ENCODE data around the gene KCNH1. TPM values are rescaled to one million over a fixed set of nuclear protein-coding genes. Genes with fewer than 3 reads are reported as not detected.

KCNH1 gene
- total and polyA plus RNA-seq, 4 donors: 0.02 to 0.31 TPM; not detected in 2

GRCh38 chr1:210652329-210652954, 481.5 kb downstream of the KCNH1 start:
- Histone ChIP-seq H3K4me3 (no peak overlapping the region), H3K4me1 (ENCODE audit: control insufficient read depth in 5 of 5, insufficient read depth in 5 of 5, low read length in 5 of 5) (peaks cover 0 to 15% (median 0%) of the 10 kb centered on the region in 5 donors), H3K36me3 (ENCODE audit: control insufficient read depth in 4 of 4, insufficient read depth in 4 of 4, low read length in 4 of 4) (no peaks in the 10 kb centered on the region), H3K27ac (ENCODE audit: low read depth in 1 of 2, low read length in 1 of 2) (no peak overlapping the region), H3K27me3 (ENCODE audit: control insufficient read depth in 3 of 3, insufficient read depth in 3 of 3, low read length in 2 of 3) (no peaks in the 10 kb centered on the region), H3K9me3 (ENCODE audit: control insufficient read depth in 4 of 4, insufficient read depth in 3 of 4, low read length in 3 of 4) (peaks cover 0 to 6% (median 2%) of the 10 kb centered on the region in 4 donors), H3K9ac (ENCODE audit: insufficient read depth in 1 of 2, low read length in 2 of 2) (no peak overlapping the region)
- WGBS, 2 donors: 86 to 93% methylated on average over 7 of the region's 7 CpGs
- no peak for DNase-seq
- no peak for ATAC-seq (ENCODE audit: insufficient read depth, low FRiP score)
- TF ChIP-seq CTCF (IDR thresholded peaks at IDR 0.05; ENCODE audit: control extremely low read depth, extremely low read depth): no peak

GRCh38 chr1:210650403-210650802, 483.5 kb downstream of the KCNH1 start:
- H3K36me3 ChIP-seq (ENCODE audit: control insufficient read depth in 4 of 4, insufficient read depth in 4 of 4, low read length in 4 of 4): no peaks in the 10 kb centered on the region
- H3K4me3 ChIP-seq: no peak overlapping the region
- no peak overlapping the region for H3K9ac ChIP-seq (ENCODE audit: insufficient read depth in 1 of 2, low read length in 2 of 2)
- ATAC-seq (ENCODE audit: insufficient read depth, low FRiP score) (no peak), DNase-seq (peak in 1 of 3 donors; percentile 18)
- H3K9me3 ChIP-seq (ENCODE audit: control insufficient read depth in 4 of 4, insufficient read depth in 3 of 4, low read length in 3 of 4): peaks cover 0 to 3% (median 0%) of the 10 kb centered on the region in 4 donors
- H3K27ac ChIP-seq (ENCODE audit: low read depth in 1 of 2, low read length in 1 of 2): no peak overlapping the region
- 68 to 75% methylated on average over 2 of the region's 2 CpGs for WGBS, 2 donors
- H3K27me3 ChIP-seq (ENCODE audit: control insufficient read depth in 3 of 3, insufficient read depth in 3 of 3, low read length in 2 of 3): no peaks in the 10 kb centered on the region
- H3K4me1 ChIP-seq (ENCODE audit: control insufficient read depth in 5 of 5, insufficient read depth in 5 of 5, low read length in 5 of 5): peaks cover 0 to 33% (median 7%) of the 10 kb centered on the region in 5 donors
- no peak for TF ChIP-seq CTCF (IDR thresholded peaks at IDR 0.05; ENCODE audit: control extremely low read depth, extremely low read depth)

- Histone ChIP-seq H3K4me3 (no peak overlapping the region), H3K4me1 (ENCODE audit: control insufficient read depth in 5 of 5, insufficient read depth in 5 of 5, low read length in 5 of 5) (peaks cover 0 to 34% (median 7%) of the 10 kb centered on the region in 5 donors), H3K36me3 (ENCODE audit: control insufficient read depth in 4 of 4, insufficient read depth in 4 of 4, low read length in 4 of 4) (no peaks in the 10 kb centered on the region), H3K9me3 (ENCODE audit: control insufficient read depth in 4 of 4, insufficient read depth in 3 of 4, low read length in 3 of 4) (peaks cover 0 to under 1% (median 0%) of the 10 kb centered on the region in 4 donors), H3K27me3 (ENCODE audit: control insufficient read depth in 3 of 3, insufficient read depth in 3 of 3, low read length in 2 of 3) (no peaks in the 10 kb centered on the region), H3K27ac (ENCODE audit: low read depth in 1 of 2, low read length in 1 of 2) (no peak overlapping the region), H3K9ac (ENCODE audit: insufficient read depth in 1 of 2, low read length in 2 of 2) (no peak overlapping the region)
- 69 to 91% methylated on average over 2 of the region's 2 CpGs for WGBS, 2 donors
- no peak for TF ChIP-seq CTCF (IDR thresholded peaks at IDR 0.05; ENCODE audit: control extremely low read depth, extremely low read depth)
- DNase-seq (peak in 1 of 3 donors; percentile 35), ATAC-seq (ENCODE audit: insufficient read depth, low FRiP score) (no peak)
These were observed 485.2 kb downstream of the KCNH1 start for GRCh38 chr1:210648588-210649269.

Measured in lung (tissue), 12 donors.